ENCODE measurements around the gene CXXC5.

- TF ChIP-seq CTCF (conservative IDR thresholded peaks at IDR 0.05; ENCODE audit: low read length): no peak
- no peak for TF ChIP-seq EZH2phosphoT487 (IDR thresholded peaks at IDR 0.05; ENCODE audit: borderline replicate concordance, low read depth, low read length)
Measured at GRCh38 chr5:139686356-139686705, 38.2 kb downstream of the CXXC5 start.
